Nephron (organoid): ENCODE results near the gene AKTIP.

Experiments
- H3K27ac Mint-ChIP-seq, 3 experiments: 2 replicates each; pipeline ENCODE4 v1.8.0; 2020; ENCODE audit warnings: mixed read lengths in 3 of 3, mild to moderate bottlenecking in 2 of 3, moderate library complexity in 1 of 3
- H3K27me3 Mint-ChIP-seq: 2 replicates; pipeline ENCODE4 v1.8.0; 2021; ENCODE audit warnings: low read depth, mild to moderate bottlenecking, moderate library complexity, mixed read lengths
- H3K36me3 Mint-ChIP-seq: 2 replicates; pipeline ENCODE4 v1.8.0; 2020; ENCODE audit warnings: low read depth, mixed read lengths
- H3K4me1 Mint-ChIP-seq: 2 replicates; pipeline ENCODE4 v1.8.0; 2020; ENCODE audit warnings: mixed read lengths
- H3K4me3 Mint-ChIP-seq, 3 experiments: 2 replicates each; pipeline ENCODE4 v1.8.0; 2020; ENCODE audit warnings: mild to moderate bottlenecking in 3 of 3, mixed read lengths in 3 of 3, moderate library complexity in 2 of 3
- H3K9me3 Mint-ChIP-seq: 2 replicates; pipeline ENCODE4 v1.8.0; 2020; ENCODE audit warnings: mixed read lengths
- CTCF ChIP-seq, 3 experiments: fragments of 200-600 bp; sonication (generic); IDR thresholded peaks; one replicate each; pipeline ENCODE4 v1.5.0; 2021; ENCODE audit warnings: antibody characterized with exemption in 3 of 3; ENCODE audit not compliant: unreplicated experiment in 3 of 3

AKTIP gene

GRCh38 chr16:53504665-53505064, 1.7 kb upstream of the AKTIP start:
- Mint-ChIP-seq H3K4me3 (peak overlapping the region; percentile 87 to 92 (median 91)), H3K4me1 (peaks cover 35% of the 10 kb centered on the region), H3K27ac (peak overlapping the region; percentile 98 to 99 (median 99)), H3K27me3 (peaks cover 4% of the 10 kb centered on the region), H3K36me3 (peaks cover 4% of the 10 kb centered on the region), H3K9me3 (no peaks in the 10 kb centered on the region)
- TF ChIP-seq CTCF (IDR thresholded peaks at IDR 0.05; ENCODE audit: unreplicated experiment in 3 of 3), result no peak

GRCh38 chr16:53503991-53504663, 1.1 kb upstream of the AKTIP start:
- peak overlapping the region; percentile 87 to 92 (median 91) for H3K4me3 Mint-ChIP-seq
- H3K27me3 Mint-ChIP-seq, result peaks cover 4% of the 10 kb centered on the region
- H3K9me3 Mint-ChIP-seq, result no peaks in the 10 kb centered on the region
- H3K4me1 Mint-ChIP-seq, result peaks cover 35% of the 10 kb centered on the region
- TF ChIP-seq CTCF (IDR thresholded peaks at IDR 0.05; ENCODE audit: unreplicated experiment in 3 of 3), result no peak
- peak overlapping the region; percentile 98 to 99 (median 99) for H3K27ac Mint-ChIP-seq
- peaks cover 6% of the 10 kb centered on the region for H3K36me3 Mint-ChIP-seq

GRCh38 chr16:53503270-53503923, 388 bp upstream of the AKTIP start:
- peak overlapping the region; percentile 98 to 99 (median 99) for H3K27ac Mint-ChIP-seq
- H3K36me3 Mint-ChIP-seq, result peaks cover 8% of the 10 kb centered on the region
- H3K27me3 Mint-ChIP-seq, result peaks cover 4% of the 10 kb centered on the region
- peak overlapping the region; percentile 87 to 92 (median 91) for H3K4me3 Mint-ChIP-seq
- H3K4me1 Mint-ChIP-seq, result peaks cover 35% of the 10 kb centered on the region
- H3K9me3 Mint-ChIP-seq, result no peaks in the 10 kb centered on the region
- TF ChIP-seq CTCF (IDR thresholded peaks at IDR 0.05; ENCODE audit: unreplicated experiment in 3 of 3), result no peak

- Mint-ChIP-seq H3K27ac (peak overlapping the region in 2 of 3 experiments; percentile 39 to 44), H3K4me3 (peak overlapping the region; percentile 89 to 99 (median 96)), H3K9me3 (no peaks in the 10 kb centered on the region), H3K27me3 (peaks cover 4% of the 10 kb centered on the region), H3K4me1 (peaks cover 35% of the 10 kb centered on the region), H3K36me3 (peaks cover 14% of the 10 kb centered on the region)
- TF ChIP-seq CTCF (IDR thresholded peaks at IDR 0.05; ENCODE audit: unreplicated experiment in 3 of 3), result no peak
Observed at GRCh38 chr16:53501216-53501859, 1.7 kb downstream of the AKTIP start.

GRCh38 chr16:53498984-53499383, 4.0 kb downstream of the AKTIP start:
- H3K4me1 Mint-ChIP-seq, result peaks cover 24% of the 10 kb centered on the region
- H3K36me3 Mint-ChIP-seq, result peaks cover 37% of the 10 kb centered on the region
- no peak for TF ChIP-seq CTCF (IDR thresholded peaks at IDR 0.05; ENCODE audit: unreplicated experiment in 3 of 3)
- H3K27me3 Mint-ChIP-seq, result peaks cover 4% of the 10 kb centered on the region
- no peaks in the 10 kb centered on the region for H3K9me3 Mint-ChIP-seq
- no peak overlapping the region for H3K27ac Mint-ChIP-seq
- peak overlapping the region in 1 of 3 experiments; percentile 45 for H3K4me3 Mint-ChIP-seq
